ENCODE results near the gene ELF4.
"Not testable (repeated sequence)": the region's sequence is repeated elsewhere in the genome, so short reads cannot be mapped to it uniquely, and the experiment has no call there.

Gene ELF4

DNA sequence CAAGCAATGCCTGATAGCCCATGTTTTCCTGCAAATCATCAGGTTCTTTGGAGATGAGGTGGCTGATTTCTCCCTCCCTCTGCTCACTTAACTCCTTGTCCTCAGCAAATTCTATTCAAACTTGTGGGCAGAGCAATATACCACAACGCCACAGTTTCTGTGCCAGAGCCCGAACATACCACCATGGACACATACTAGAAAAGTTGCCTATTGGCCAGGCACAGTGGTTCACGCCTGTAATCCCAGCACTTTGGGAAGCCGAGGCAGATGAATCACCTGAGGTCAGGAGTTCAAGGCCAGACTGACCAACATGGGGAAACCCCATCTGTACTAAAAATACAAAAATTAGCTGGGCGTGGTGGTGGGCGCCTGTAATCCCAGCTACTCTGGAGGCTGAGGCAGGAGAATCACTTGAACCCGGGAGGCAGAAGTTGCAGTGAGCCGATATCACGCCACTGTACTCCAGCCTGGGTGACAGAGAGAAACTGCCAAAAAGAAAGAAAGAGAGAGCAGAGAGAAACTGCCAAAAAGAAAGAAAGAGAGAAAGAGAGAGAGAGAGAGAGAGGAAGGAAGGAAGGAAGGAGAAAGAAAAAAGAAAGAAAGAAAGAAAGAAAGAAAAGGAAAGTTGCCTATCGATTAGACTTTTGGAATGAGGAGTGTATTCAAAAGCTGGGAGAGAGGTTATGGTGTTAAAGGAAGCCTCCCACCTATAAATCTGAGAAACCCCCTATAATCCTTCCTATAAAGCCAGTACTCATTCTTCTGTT lies 5.0 kb upstream of the ELF4 start:
- DNase-seq (ENCODE audit: low read depth in 3 of 3): not testable (repeated sequence)

DNA sequence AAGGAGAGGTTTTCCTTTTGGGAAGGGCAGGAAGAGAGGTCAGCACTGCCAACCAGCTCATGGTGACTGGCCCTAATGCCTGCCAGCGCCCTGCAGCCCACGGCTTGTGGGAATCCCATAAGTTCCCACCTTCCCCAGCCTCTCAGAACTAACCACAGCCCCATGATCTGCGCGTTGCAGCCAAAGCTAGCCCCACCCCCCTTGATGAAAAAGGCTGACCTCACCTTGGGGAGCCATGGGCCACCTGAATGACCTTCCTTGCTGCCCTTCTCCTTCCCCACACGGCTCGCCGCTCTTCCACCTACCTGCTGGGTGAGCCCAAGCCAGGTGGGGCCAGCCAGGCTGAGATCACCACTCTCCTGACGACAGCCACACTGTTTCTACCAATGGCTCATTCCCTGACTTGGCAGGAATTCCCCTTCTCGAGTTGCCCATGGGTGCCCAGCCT lies 3.9 kb upstream of the ELF4 start:
- no peak for DNase-seq (ENCODE audit: low read depth in 3 of 3)

- DNase-seq (ENCODE audit: low read depth in 3 of 3): no peak
Observed at GRCh38 chrX:130111220-130112154, 1.2 kb upstream of the ELF4 start.

- no peak for DNase-seq (ENCODE audit: low read depth in 3 of 3)
Observed at GRCh38 chrX:130109429-130110378, 593 bp downstream of the ELF4 start.

- DNase-seq (ENCODE audit: low read depth in 3 of 3): no peak
Observed at GRCh38 chrX:130108647-130109428, 1.5 kb downstream of the ELF4 start.

DNA sequence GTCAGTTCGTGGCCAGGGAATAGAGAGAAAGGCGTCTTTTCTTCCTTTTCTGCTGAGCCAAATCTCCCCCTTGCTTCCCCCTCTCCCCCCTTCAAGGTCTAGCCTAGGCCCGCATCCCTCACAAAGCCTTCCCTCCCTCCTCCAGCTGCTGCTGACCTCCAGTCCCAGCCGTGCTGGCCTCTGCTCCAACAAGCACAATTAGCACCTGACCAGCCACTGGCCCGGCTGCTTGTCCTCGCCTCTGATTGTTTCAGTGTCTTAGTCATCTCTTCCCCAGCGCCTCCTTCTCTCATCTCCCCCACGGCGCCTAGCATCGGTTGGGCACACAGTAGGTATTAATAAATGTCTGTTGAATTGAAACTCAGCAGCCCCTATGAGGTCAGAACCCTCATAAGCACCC lies 4.2 kb downstream of the ELF4 start:
- DNase-seq (ENCODE audit: low read depth in 3 of 3): no peak

DNA sequence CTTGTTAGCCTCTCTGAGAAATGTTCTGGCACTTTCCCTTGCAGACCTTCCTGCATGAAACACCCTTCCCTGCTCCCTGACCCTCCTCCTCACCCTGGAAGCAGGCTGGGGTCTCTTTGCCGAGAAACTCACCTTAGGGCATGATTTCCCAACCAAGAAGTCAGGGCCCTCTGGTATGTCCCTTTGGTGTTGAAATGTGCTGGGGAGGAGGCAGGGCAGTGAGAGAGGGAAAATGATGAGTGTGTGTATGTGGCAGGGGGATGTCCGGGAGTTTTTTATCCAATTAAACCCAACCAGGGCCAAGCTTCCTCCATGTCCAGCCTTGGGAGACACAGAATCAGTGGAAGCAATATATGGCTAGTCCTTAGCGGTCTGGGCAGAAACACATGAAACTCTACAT lies 5.1 kb downstream of the ELF4 start:
- DNase-seq (ENCODE audit: low read depth in 3 of 3): no peak

- no peak for DNase-seq (ENCODE audit: low read depth in 3 of 3)
Observed at GRCh38 chrX:130103605-130104004, 6.7 kb downstream of the ELF4 start.

GRCh38 chrX:130100180-130100579 lies 10.1 kb downstream of the ELF4 start:
- no peak for DNase-seq (ENCODE audit: low read depth in 3 of 3)

GRCh38 chrX:130098210-130098552 lies 12.1 kb downstream of the ELF4 start:
- DNase-seq (ENCODE audit: low read depth in 3 of 3): no peak

GRCh38 chrX:130097507-130098209 lies 12.6 kb downstream of the ELF4 start:
- no peak for DNase-seq (ENCODE audit: low read depth in 3 of 3)

GRCh38 chrX:130095249-130096030 lies 14.9 kb downstream of the ELF4 start:
- no peak for DNase-seq (ENCODE audit: low read depth in 3 of 3)

GRCh38 chrX:130094696-130095095 lies 15.6 kb downstream of the ELF4 start:
- DNase-seq (ENCODE audit: low read depth in 3 of 3): no peak

GRCh38 chrX:130093271-130093670 lies 17.0 kb downstream of the ELF4 start:
- DNase-seq (ENCODE audit: low read depth in 3 of 3): no peak

DNA sequence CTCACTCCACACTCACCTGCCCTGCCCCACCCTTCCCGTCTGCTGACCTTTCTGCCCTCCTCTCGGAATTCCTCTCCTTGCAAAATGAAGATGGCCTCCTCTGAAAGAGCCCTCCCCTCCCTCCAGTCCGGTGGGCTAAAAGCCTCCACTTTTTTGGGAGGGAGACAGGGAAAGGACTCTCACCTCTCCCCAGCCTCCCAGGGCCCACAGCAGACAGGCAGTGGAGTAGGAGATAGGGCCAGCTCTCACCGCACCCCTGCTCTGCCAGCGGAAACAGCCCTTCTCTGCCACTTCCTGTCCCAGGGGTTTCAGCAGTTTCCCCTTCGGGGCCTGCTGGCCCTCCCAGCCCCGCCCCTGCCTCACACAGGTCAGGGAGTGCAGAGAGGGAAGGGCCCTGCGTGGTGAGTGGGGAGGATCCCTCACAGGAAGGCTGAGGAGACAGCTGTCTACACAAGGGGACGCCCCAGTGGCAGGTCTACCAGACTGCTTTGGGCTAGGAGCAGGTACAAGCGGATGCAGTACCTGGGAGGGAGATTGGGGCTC lies 18.2 kb downstream of the ELF4 start:
- DNase-seq (ENCODE audit: low read depth in 3 of 3): peak in 2 of 3 experiments; percentile 50 to 83

GRCh38 chrX:130090364-130090763 lies 19.9 kb downstream of the ELF4 start:
- no peak for DNase-seq (ENCODE audit: low read depth in 3 of 3)

GRCh38 chrX:130086447-130087206 lies 23.7 kb downstream of the ELF4 start:
- DNase-seq (ENCODE audit: low read depth in 3 of 3): peak in 1 of 3 experiments; percentile 70

Data from stimulated activated CD4-positive, alpha-beta T cell treated with anti-CD3 and anti-CD28 coated beads, TNF-alpha, amount 100 ng/mL, for 24 hours (primary cell).